Panc1 (cell line): Measurements from ENCODE around the gene TAOK3. TPM values are rescaled to one million over a fixed set of nuclear protein-coding genes. Genes with fewer than 3 reads are reported as not detected.

ENCODE experiments used
- ATAC-seq: fragments of 200-7000 bp; cut with Tn5 transposase; 2 replicates; pipeline ENCODE4 v1.9.1; 2020; ENCODE audit warnings: mild to moderate bottlenecking, moderate library complexity
- BruUV-seq: library from RNA; stranded (reverse); fragments of 400-500 nt; replicated peaks from 2 replicates; lab custom pipeline; 2021; lab: Mats Ljungman, UMichigan
- CTCF ChIA-PET: fragments of 300-600 bp; sonication (Branson Sonifier 250); formaldehyde crosslinking; loops from one replicate; lab custom pipeline; 2022; ENCODE audit warnings: antibody characterized with exemption; lab: Charles Lee
- POLR2A ChIA-PET: fragments of 300-600 bp; sonication (Branson Sonifier 250); formaldehyde crosslinking; loops from one replicate; lab custom pipeline; 2022; ENCODE audit warnings: antibody characterized with exemption; lab: Charles Lee
- DNase-seq: peaks from one replicate; pipeline ENCODE4 v3.0.0-alpha.2; 2010; ENCODE audit warnings: low read depth, low spot score
- H3K27ac ChIP-seq: 2 replicates; pipeline ENCODE4 v1.5.1; 2011; ENCODE audit warnings: mild to moderate bottlenecking, low read length, inconsistent platforms
- H3K27me3 ChIP-seq: fragments of 200-500 bp; sonication (Bioruptor generic); 2 replicates; pipeline ENCODE4 v1.6.0; 2014; ENCODE audit warnings: low read length, inconsistent platforms; ENCODE audit not compliant: control insufficient read depth, insufficient read depth
- H3K36me3 ChIP-seq: fragments of 200-500 bp; sonication (Bioruptor generic); 2 replicates; pipeline ENCODE4 v1.5.1; 2014; ENCODE audit warnings: inconsistent platforms, mild to moderate bottlenecking, low read length, moderate library complexity; ENCODE audit not compliant: control insufficient read depth, insufficient read depth
- H3K4me1 ChIP-seq: 2 replicates; pipeline ENCODE4 v1.5.1; 2011; ENCODE audit warnings: inconsistent platforms, mild to moderate bottlenecking, low read length, moderate library complexity; ENCODE audit not compliant: control insufficient read depth, insufficient read depth
- H3K4me3 ChIP-seq, 2 experiments: 2 replicates each; pipeline ENCODE4 v1.5.1; 2011 to 2012; ENCODE audit warnings: low read depth in 2 of 2, low read length in 2 of 2, mild to moderate bottlenecking in 2 of 2, inconsistent platforms in 1 of 2, moderate library complexity in 1 of 2
- H3K9me3 ChIP-seq: fragments of 200-500 bp; sonication (Bioruptor generic); 2 replicates; pipeline ENCODE4 v1.5.1; 2014; ENCODE audit warnings: low read depth, mild to moderate bottlenecking, inconsistent platforms, low read length, moderate library complexity; ENCODE audit not compliant: control insufficient read depth, insufficient read depth
- POLR2AphosphoS5 ChIP-seq: IDR thresholded peaks from 2 replicates; pipeline ENCODE4 v1.6.1; 2012; ENCODE audit warnings: mild to moderate bottlenecking, low read depth, low read length, moderate library complexity
- SIN3A ChIP-seq: IDR thresholded peaks from 2 replicates; pipeline ENCODE4 v1.6.1; 2012; ENCODE audit warnings: low read depth, mild to moderate bottlenecking, low read length, moderate library complexity, borderline replicate concordance; ENCODE audit not compliant: insufficient read depth
- TCF7L2 ChIP-seq: IDR thresholded peaks from 2 replicates; pipeline ENCODE4 v1.6.1; 2011; ENCODE audit warnings: mild to moderate bottlenecking, low read depth, low read length, inconsistent platforms
- in situ Hi-C: cut with HindIII; loops from 2 replicates; pipeline ENCODE4 v1.10.0; 2016; ENCODE audit warnings: low sequenced_read_pairs, low pct_unique_long_range_greater_than_20kb
- intact Hi-C: fragments of 100-400 bp; cut with micrococcal nuclease; formaldehyde crosslinking; loops from one replicate; pipeline ENCODE4 v1.10.0; 2022; ENCODE audit not compliant: unreplicated experiment
- total RNA-seq: library from RNA; stranded (reverse); gene quantifications from one replicate; pipeline ENCODE4 v1.2.1, GENCODE V29; 2021; ENCODE audit not compliant: unreplicated experiment
- TF ChIP-seq, protein P1 (sequence below), 2 experiments: IDR thresholded peaks; 2 replicates each; pipeline ENCODE4 v1.6.1; 2011 to 2012; ENCODE audit warnings: low read depth in 2 of 2, control low read depth in 1 of 2, low read length in 1 of 2, mild to moderate bottlenecking in 1 of 2, moderate library complexity in 1 of 2; ENCODE audit not compliant: insufficient read depth in 1 of 2
- TF ChIP-seq, protein P2 (sequence below): fragments of 450-650 bp; IDR thresholded peaks from 2 replicates; pipeline ENCODE4 v1.5.1; 2017; ENCODE audit warnings: mild to moderate bottlenecking

TAOK3 gene
- total RNA-seq, 1 experiment from 2014 or later, result 30.5 TPM

DNA sequence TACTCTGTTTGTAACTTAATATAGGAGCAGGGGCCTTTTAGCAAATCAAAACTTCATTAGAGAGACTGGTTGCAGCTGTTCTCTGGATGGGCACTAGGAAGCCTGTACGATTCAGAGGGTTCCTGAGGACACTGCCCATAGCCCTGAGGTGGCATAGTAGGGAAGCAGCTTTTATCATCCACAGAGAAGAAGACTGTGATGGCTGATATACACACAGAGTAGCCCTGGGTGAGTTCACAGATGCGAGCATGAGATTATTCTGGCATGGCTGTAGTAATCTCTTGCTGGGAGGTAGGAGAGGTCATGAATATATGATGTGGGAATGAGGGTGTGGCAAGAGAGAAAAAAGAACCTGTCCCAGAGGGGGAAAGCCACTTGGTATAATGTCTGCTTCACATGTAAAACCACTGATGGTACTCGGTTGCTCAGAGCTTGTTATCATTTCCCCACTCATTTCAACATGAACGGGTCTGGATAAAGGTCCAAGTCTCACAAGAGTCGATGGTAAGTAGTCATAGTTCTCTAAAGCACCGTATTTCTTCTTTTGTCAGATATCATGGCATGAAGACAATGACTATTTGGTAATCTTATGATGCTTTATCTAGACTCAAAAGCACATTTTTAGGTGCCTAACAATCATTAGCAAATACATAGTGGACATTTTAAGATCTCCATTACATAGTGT, 184.8 kb downstream of the TAOK3 start:
- no TSS peak for BruUV-seq

DNA sequence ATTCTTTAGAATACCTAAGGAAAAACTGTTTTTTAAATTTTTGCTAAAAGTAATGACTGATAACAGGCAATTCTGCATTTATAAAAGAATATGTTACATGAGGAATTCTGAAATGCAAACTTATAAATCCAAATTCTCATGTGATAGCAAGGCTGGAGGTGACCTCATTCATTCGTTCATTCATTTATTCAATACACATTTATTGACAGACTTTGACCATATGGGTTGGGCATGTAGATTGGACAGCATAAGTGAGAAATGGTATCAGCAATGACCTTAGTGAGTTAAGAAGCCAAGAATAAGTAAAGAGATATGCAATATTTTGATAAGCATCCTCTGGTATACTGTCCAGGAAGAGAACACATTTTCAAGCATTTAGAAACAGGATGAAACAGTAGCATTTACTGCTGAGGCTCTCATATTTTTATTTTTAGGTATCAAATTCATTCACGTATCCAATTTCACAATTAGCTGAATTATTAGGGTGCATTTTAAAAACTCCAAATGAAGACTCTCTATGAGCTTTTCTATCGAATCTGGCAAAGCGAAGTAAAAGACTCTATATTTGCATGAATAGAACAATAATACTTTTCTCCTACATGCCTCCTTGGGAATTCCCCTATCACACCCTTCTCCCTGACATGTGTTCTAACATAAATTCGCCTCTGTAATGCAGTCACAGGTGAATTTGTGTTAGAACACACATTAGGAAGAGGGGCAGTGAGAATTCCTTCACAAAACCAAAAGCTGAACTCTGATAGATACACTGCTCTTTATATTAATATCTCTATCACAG, 186.9 kb downstream of the TAOK3 start:
- no peak overlapping the region for H3K4me3 ChIP-seq
- no peaks in the 10 kb centered on the region for H3K27me3 ChIP-seq
- ATAC-seq, result no peak
- DNase-seq, result no peak
- H3K9me3 ChIP-seq, result no peaks in the 10 kb centered on the region
- H3K36me3 ChIP-seq, result no peaks in the 10 kb centered on the region
- in situ Hi-C loops (no loop called here), intact Hi-C loops (no loop called here)
- POLR2A ChIA-PET, result interaction anchor here (0.7 kb wide), 1 partner anchor 537 kb away, joined by 3 read pairs; no protein-coding TSS in a partner anchor
- no peaks in the 10 kb centered on the region for H3K4me1 ChIP-seq
- TF ChIP-seq POLR2AphosphoS5 (no peak), TCF7L2 (no peak), SIN3A (no peak)
- TF ChIP-seq, protein P1, sequence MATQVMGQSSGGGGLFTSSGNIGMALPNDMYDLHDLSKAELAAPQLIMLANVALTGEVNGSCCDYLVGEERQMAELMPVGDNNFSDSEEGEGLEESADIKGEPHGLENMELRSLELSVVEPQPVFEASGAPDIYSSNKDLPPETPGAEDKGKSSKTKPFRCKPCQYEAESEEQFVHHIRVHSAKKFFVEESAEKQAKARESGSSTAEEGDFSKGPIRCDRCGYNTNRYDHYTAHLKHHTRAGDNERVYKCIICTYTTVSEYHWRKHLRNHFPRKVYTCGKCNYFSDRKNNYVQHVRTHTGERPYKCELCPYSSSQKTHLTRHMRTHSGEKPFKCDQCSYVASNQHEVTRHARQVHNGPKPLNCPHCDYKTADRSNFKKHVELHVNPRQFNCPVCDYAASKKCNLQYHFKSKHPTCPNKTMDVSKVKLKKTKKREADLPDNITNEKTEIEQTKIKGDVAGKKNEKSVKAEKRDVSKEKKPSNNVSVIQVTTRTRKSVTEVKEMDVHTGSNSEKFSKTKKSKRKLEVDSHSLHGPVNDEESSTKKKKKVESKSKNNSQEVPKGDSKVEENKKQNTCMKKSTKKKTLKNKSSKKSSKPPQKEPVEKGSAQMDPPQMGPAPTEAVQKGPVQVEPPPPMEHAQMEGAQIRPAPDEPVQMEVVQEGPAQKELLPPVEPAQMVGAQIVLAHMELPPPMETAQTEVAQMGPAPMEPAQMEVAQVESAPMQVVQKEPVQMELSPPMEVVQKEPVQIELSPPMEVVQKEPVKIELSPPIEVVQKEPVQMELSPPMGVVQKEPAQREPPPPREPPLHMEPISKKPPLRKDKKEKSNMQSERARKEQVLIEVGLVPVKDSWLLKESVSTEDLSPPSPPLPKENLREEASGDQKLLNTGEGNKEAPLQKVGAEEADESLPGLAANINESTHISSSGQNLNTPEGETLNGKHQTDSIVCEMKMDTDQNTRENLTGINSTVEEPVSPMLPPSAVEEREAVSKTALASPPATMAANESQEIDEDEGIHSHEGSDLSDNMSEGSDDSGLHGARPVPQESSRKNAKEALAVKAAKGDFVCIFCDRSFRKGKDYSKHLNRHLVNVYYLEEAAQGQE (IDR thresholded peaks at IDR 0.05; ENCODE audit: insufficient read depth in 1 of 2, low read depth in 2 of 2, low read length in 1 of 2), result no peak
- TF ChIP-seq, protein P2, sequence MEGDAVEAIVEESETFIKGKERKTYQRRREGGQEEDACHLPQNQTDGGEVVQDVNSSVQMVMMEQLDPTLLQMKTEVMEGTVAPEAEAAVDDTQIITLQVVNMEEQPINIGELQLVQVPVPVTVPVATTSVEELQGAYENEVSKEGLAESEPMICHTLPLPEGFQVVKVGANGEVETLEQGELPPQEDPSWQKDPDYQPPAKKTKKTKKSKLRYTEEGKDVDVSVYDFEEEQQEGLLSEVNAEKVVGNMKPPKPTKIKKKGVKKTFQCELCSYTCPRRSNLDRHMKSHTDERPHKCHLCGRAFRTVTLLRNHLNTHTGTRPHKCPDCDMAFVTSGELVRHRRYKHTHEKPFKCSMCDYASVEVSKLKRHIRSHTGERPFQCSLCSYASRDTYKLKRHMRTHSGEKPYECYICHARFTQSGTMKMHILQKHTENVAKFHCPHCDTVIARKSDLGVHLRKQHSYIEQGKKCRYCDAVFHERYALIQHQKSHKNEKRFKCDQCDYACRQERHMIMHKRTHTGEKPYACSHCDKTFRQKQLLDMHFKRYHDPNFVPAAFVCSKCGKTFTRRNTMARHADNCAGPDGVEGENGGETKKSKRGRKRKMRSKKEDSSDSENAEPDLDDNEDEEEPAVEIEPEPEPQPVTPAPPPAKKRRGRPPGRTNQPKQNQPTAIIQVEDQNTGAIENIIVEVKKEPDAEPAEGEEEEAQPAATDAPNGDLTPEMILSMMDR, result no peak
- CTCF ChIA-PET, result no interaction called here
- no peak overlapping the region for H3K27ac ChIP-seq
- no TSS peak for BruUV-seq

More for the DNA sequence above, 184.8 kb downstream of the TAOK3 start:
- TF ChIP-seq, protein P1 (IDR thresholded peaks at IDR 0.05; ENCODE audit: insufficient read depth in 1 of 2, low read depth in 2 of 2, low read length in 1 of 2), result no peak
- TF ChIP-seq SIN3A (no peak), TCF7L2 (no peak), POLR2AphosphoS5 (no peak)
- TF ChIP-seq, protein P2, result no peak
- intact Hi-C loops, result no loop called here
- no peaks in the 10 kb centered on the region for H3K36me3 ChIP-seq
- no peaks in the 10 kb centered on the region for H3K27me3 ChIP-seq
- H3K27ac ChIP-seq, result no peak overlapping the region
- no peak for ATAC-seq
- in situ Hi-C loops, result no loop called here
- no peak overlapping the region; a peak in 1 of 4 replicates for H3K4me3 ChIP-seq
- H3K4me1 ChIP-seq, result no peaks in the 10 kb centered on the region
- no peak for DNase-seq
- ChIA-PET CTCF (no interaction called here), POLR2A (no interaction called here)
- H3K9me3 ChIP-seq, result no peaks in the 10 kb centered on the region
